Progenitor cell of endocrine pancreas (in vitro differentiated cells): ENCODE results near the gene LGSN. TPM values are rescaled to one million over a fixed set of nuclear protein-coding genes. Genes with fewer than 3 reads are reported as not detected.

Experiments used
- DNase-seq: peaks from one replicate; pipeline ENCODE4 v3.0.0; 2021; ENCODE audit warnings: low spot score; ENCODE audit not compliant: unreplicated experiment
- H3K27ac Mint-ChIP-seq: 2 replicates; pipeline ENCODE4 v1.8.0; 2021; ENCODE audit warnings: mild to moderate bottlenecking, moderate library complexity, mixed read lengths
- H3K27me3 Mint-ChIP-seq: 2 replicates; pipeline ENCODE4 v1.8.0; 2021; ENCODE audit warnings: mixed read lengths
- H3K36me3 Mint-ChIP-seq: 2 replicates; pipeline ENCODE4 v1.8.0; 2022; ENCODE audit warnings: mixed read lengths; ENCODE audit not compliant: insufficient read depth
- H3K4me1 Mint-ChIP-seq: 2 replicates; pipeline ENCODE4 v1.8.0; 2021; ENCODE audit warnings: low read depth, mixed read lengths
- H3K4me3 Mint-ChIP-seq: 2 replicates; pipeline ENCODE4 v1.8.0; 2021; ENCODE audit warnings: low read depth, mild to moderate bottlenecking, moderate library complexity, mixed read lengths
- H3K9me3 Mint-ChIP-seq: 2 replicates; pipeline ENCODE4 v1.8.0; 2021; ENCODE audit warnings: low read depth, mixed read lengths
- CTCF ChIP-seq: fragments of 200-600 bp; sonication (generic); IDR thresholded peaks from one replicate; pipeline ENCODE4 v1.5.0; 2021; ENCODE audit warnings: antibody characterized with exemption, mild to moderate bottlenecking; ENCODE audit not compliant: unreplicated experiment
- total RNA-seq: library from RNA; stranded (reverse); gene quantifications from 2 replicates; pipeline ENCODE4 v1.2.1, GENCODE V29; 2021

LGSN gene
- total RNA-seq, 1 donor from 2014 or later = not detected

DNA sequence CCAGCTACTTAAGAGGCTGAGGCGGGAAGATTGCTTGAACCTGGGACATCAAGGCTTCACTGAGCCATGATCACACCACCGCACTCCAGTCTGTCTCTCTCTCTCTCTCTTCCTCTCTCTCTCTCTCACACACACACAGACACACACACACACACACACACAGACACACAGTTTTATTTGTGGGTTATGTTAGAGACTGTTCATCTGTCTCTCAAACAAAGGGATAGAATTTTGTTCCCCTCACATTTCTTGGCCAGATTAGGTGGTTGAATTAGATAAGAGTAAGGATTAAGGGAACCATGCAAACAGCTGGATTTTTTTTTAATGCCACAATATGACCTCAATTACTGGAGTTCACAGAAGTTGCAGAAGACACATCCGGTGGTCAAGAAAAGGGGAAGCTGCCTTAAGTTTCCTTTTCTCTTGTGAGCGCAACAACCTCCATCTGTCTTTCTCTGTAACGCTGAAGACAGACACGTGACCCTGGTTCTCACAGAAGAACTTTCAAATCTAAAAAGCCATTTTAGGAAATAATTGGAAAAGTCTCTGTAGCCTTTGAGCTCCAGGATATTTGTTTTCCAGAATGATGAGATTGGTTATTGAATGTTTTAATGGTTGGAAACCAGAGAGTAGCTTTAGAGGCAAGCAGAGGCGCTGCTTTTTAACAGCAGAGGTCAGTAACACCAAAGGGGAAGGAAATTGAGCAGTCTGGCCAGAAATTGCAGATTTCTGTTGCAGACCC is 32.9 kb upstream of the LGSN start:
- TF ChIP-seq CTCF = peak; percentile 80
- Mint-ChIP-seq H3K4me3 (no peak overlapping the region), H3K27me3 (no peaks in the 10 kb centered on the region), H3K4me1 (peaks cover 29% of the 10 kb centered on the region), H3K9me3 (peaks cover 6% of the 10 kb centered on the region), H3K27ac (peak overlapping the region; percentile 79), H3K36me3 (no peaks in the 10 kb centered on the region)
- no peak for DNase-seq

- Mint-ChIP-seq H3K4me3 (no peak overlapping the region), H3K27ac (peak overlapping the region; percentile 79), H3K4me1 (peaks cover 29% of the 10 kb centered on the region), H3K9me3 (peaks cover 6% of the 10 kb centered on the region), H3K36me3 (no peaks in the 10 kb centered on the region), H3K27me3 (no peaks in the 10 kb centered on the region)
- no peak for DNase-seq
- TF ChIP-seq CTCF = peak; percentile 22
Observed at GRCh38 chr6:63352069-63352543, 32.3 kb upstream of the LGSN start.

- peaks cover 29% of the 10 kb centered on the region for H3K4me1 Mint-ChIP-seq
- no peak for TF ChIP-seq CTCF
- H3K27me3 Mint-ChIP-seq = no peaks in the 10 kb centered on the region
Observed at GRCh38 chr6:63349401-63349800, 29.6 kb upstream of the LGSN start.

DNA sequence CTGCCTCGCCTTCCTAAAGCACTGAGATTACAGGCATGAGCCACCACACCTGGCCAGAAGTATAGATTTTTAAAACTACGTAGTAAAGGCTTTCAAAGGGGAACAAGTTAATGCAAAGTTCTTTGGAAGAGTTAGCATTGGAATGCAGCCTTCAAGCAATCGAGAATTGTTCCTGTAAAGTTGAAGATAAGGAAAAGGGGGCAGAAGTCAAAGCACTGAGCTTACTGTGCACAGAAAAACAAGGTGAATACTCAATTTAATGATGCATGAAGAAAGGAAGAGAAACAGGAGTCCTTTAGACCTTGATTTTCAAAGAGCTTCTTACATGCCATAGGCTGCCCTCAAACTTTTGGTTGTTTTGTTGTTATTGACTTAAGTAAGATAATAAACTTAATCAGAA is 29.1 kb upstream of the LGSN start:
- TF ChIP-seq CTCF = no peak
- Mint-ChIP-seq H3K27me3 (no peaks in the 10 kb centered on the region), H3K36me3 (no peaks in the 10 kb centered on the region), H3K4me1 (peaks cover 27% of the 10 kb centered on the region), H3K4me3 (no peak overlapping the region), H3K27ac (peak overlapping the region; percentile 8), H3K9me3 (peaks cover 3% of the 10 kb centered on the region)
- no peak for DNase-seq

More at GRCh38 chr6:63349401-63349800, 29.6 kb upstream of the LGSN start:
- H3K4me3 Mint-ChIP-seq = no peak overlapping the region
- H3K36me3 Mint-ChIP-seq = no peaks in the 10 kb centered on the region
- no peak for DNase-seq
- no peak overlapping the region for H3K27ac Mint-ChIP-seq
- peaks cover 4% of the 10 kb centered on the region for H3K9me3 Mint-ChIP-seq

GRCh38 chr6:63347599-63347998 is 27.8 kb upstream of the LGSN start:
- Mint-ChIP-seq H3K4me3 (no peak overlapping the region), H3K27me3 (no peaks in the 10 kb centered on the region), H3K9me3 (peaks cover 3% of the 10 kb centered on the region), H3K4me1 (peaks cover 17% of the 10 kb centered on the region), H3K27ac (no peak overlapping the region), H3K36me3 (no peaks in the 10 kb centered on the region)
- DNase-seq = no peak
- no peak for TF ChIP-seq CTCF
